ENCODE measurements around the gene PPP4R2.

PPP4R2 gene

GRCh38 chr3:72996473-72997333 is at the start of gene PPP4R2:
Gene PPP4R2 (plus strand): TSS chr3:72996811. CDS start chr3:72997038, 227 bp downstream.
- H3K27ac ChIP-seq = peak within 1 kb of the TSS; percentile 91
- peak; percentile 48 for DNase-seq (ENCODE audit: low read depth, low spot score)

GRCh38 chr3:72947715-72948490 is 48.7 kb upstream of the PPP4R2 start:
- no peak overlapping the region for H3K27ac ChIP-seq
- no peak for DNase-seq (ENCODE audit: low read depth, low spot score)

GRCh38 chr3:72949016-72949415 is 47.6 kb upstream of the PPP4R2 start:
- H3K27ac ChIP-seq = no peak overlapping the region
- DNase-seq (ENCODE audit: low read depth, low spot score) = no peak

GRCh38 chr3:72950372-72950771 is 46.2 kb upstream of the PPP4R2 start:
- no peak overlapping the region for H3K27ac ChIP-seq
- no peak for DNase-seq (ENCODE audit: low read depth, low spot score)

- DNase-seq (ENCODE audit: low read depth, low spot score) = no peak
- H3K27ac ChIP-seq = no peak overlapping the region
Observed at GRCh38 chr3:72950801-72951200, 45.8 kb upstream of the PPP4R2 start.

- H3K27ac ChIP-seq = no peak overlapping the region
- no peak for DNase-seq (ENCODE audit: low read depth, low spot score)
Observed at GRCh38 chr3:72951259-72951722, 45.3 kb upstream of the PPP4R2 start.

- DNase-seq (ENCODE audit: low read depth, low spot score) = no peak
- no peak overlapping the region for H3K27ac ChIP-seq
Observed at GRCh38 chr3:72953325-72953956, 43.2 kb upstream of the PPP4R2 start.

GRCh38 chr3:72957297-72957696 is 39.3 kb upstream of the PPP4R2 start:
- DNase-seq (ENCODE audit: low read depth, low spot score) = no peak
- no peak overlapping the region for H3K27ac ChIP-seq

- H3K27ac ChIP-seq = no peak overlapping the region
- no peak for DNase-seq (ENCODE audit: low read depth, low spot score)
Observed at GRCh38 chr3:72959336-72959735, 37.3 kb upstream of the PPP4R2 start.

GRCh38 chr3:72960812-72961518 is 35.6 kb upstream of the PPP4R2 start:
- no peak for DNase-seq (ENCODE audit: low read depth, low spot score)
- H3K27ac ChIP-seq = no peak overlapping the region

GRCh38 chr3:72961752-72962151 is 34.9 kb upstream of the PPP4R2 start:
- no peak for DNase-seq (ENCODE audit: low read depth, low spot score)
- no peak overlapping the region for H3K27ac ChIP-seq

GRCh38 chr3:72962317-72962716 is 34.3 kb upstream of the PPP4R2 start:
- DNase-seq (ENCODE audit: low read depth, low spot score) = no peak
- no peak overlapping the region for H3K27ac ChIP-seq

- no peak for DNase-seq (ENCODE audit: low read depth, low spot score)
- no peak overlapping the region for H3K27ac ChIP-seq
Observed at GRCh38 chr3:72964633-72965032, 32.0 kb upstream of the PPP4R2 start.

GRCh38 chr3:72968266-72968664 is 28.3 kb upstream of the PPP4R2 start:
- no peak for DNase-seq (ENCODE audit: low read depth, low spot score)
- no peak overlapping the region for H3K27ac ChIP-seq

- H3K27ac ChIP-seq = no peak overlapping the region
- no peak for DNase-seq (ENCODE audit: low read depth, low spot score)
Observed at GRCh38 chr3:72969766-72970165, 26.8 kb upstream of the PPP4R2 start.

GRCh38 chr3:72970942-72971341 is 25.7 kb upstream of the PPP4R2 start:
- no peak for DNase-seq (ENCODE audit: low read depth, low spot score)
- no peak overlapping the region for H3K27ac ChIP-seq

- no peak overlapping the region for H3K27ac ChIP-seq
- DNase-seq (ENCODE audit: low read depth, low spot score) = no peak
Observed at GRCh38 chr3:72972706-72973030, 23.9 kb upstream of the PPP4R2 start.

- no peak overlapping the region for H3K27ac ChIP-seq
- no peak for DNase-seq (ENCODE audit: low read depth, low spot score)
Observed at GRCh38 chr3:72973031-72973723, 23.4 kb upstream of the PPP4R2 start.

GRCh38 chr3:72973786-72974185 is 22.8 kb upstream of the PPP4R2 start:
- DNase-seq (ENCODE audit: low read depth, low spot score) = no peak
- H3K27ac ChIP-seq = no peak overlapping the region

- H3K27ac ChIP-seq = peak overlapping the region; percentile 68
- no peak for DNase-seq (ENCODE audit: low read depth, low spot score)
Observed at GRCh38 chr3:72974956-72975355, 21.7 kb upstream of the PPP4R2 start.
